IMR-90 (cell line): ENCODE results near the gene LRRC8E. TPM values are rescaled to one million over a fixed set of nuclear protein-coding genes. Genes with fewer than 3 reads are reported as not detected.
A peak's percentile ranks its signal among the peaks of the same experiment; 100 is the strongest.

Experiments used
- ATAC-seq: fragments of 200-7000 bp; cut with Tn5 transposase; 2 replicates; pipeline ENCODE4 v1.9.1; 2020; ENCODE audit warnings: low read depth, mild to moderate bottlenecking, moderate library complexity
- BruUV-seq: library from RNA; stranded (reverse); fragments of 400-500 nt; replicated peaks from 2 replicates; lab custom pipeline; 2021; lab: Mats Ljungman, UMichigan
- CTCF ChIA-PET: fragments of 300-600 bp; formaldehyde crosslinking; extraction: SDS; loops from one replicate; lab custom pipeline; 2021; ENCODE audit warnings: antibody characterized with exemption; lab: Yijun Ruan, JAX
- POLR2A ChIA-PET: fragments of 300-600 bp; sonication (Branson Sonifier 250); formaldehyde crosslinking; loops from one replicate; lab custom pipeline; 2022; ENCODE audit warnings: antibody characterized with exemption; ENCODE audit not compliant: unreplicated experiment; lab: Charles Lee
- DNase-seq: peaks from one replicate; pipeline ENCODE4 v3.0.0; 2013
- H2AFZ ChIP-seq: replicated peaks from 2 replicates; pipeline ENCODE3; 2013; ENCODE audit warnings: low read length, mild to moderate bottlenecking; ENCODE audit not compliant: poor library complexity
- H2AK5ac ChIP-seq: 2 replicates; pipeline ENCODE4 v1.6.1; 2013; ENCODE audit warnings: low read depth, low read length, inconsistent platforms
- H2AK9ac ChIP-seq: replicated peaks from 2 replicates; pipeline ENCODE3; 2013; ENCODE audit warnings: mild to moderate bottlenecking, low read depth, low read length, moderate library complexity; ENCODE audit not compliant: poor library complexity
- H2BK120ac ChIP-seq: 2 replicates; pipeline ENCODE4 v1.6.1; 2013; ENCODE audit warnings: low read depth, low read length, inconsistent platforms
- H2BK15ac ChIP-seq: 3 replicates; pipeline ENCODE4 v1.6.1; 2013; ENCODE audit warnings: low read depth, low read length, inconsistent platforms
- H2BK20ac ChIP-seq: 2 replicates; pipeline ENCODE4 v1.6.1; 2013; ENCODE audit warnings: low read depth, mild to moderate bottlenecking, inconsistent platforms, low read length, moderate library complexity
- H2BK5ac ChIP-seq: 2 replicates; pipeline ENCODE4 v1.6.1; 2013; ENCODE audit warnings: mild to moderate bottlenecking, low read depth, low read length, inconsistent platforms; ENCODE audit not compliant: poor library complexity, severe bottlenecking
- H3K14ac ChIP-seq: replicated peaks from 2 replicates; pipeline ENCODE4 v1.6.1; 2013; ENCODE audit warnings: low read depth, low read length, inconsistent platforms
- H3K18ac ChIP-seq: 2 replicates; pipeline ENCODE4 v1.6.1; 2013; ENCODE audit warnings: low read depth, low read length, control low read depth
- H3K23ac ChIP-seq: 2 replicates; pipeline ENCODE4 v1.6.1; 2013; ENCODE audit warnings: low read depth, low read length, inconsistent platforms
- H3K27ac ChIP-seq: 2 replicates; pipeline ENCODE4 v1.5.1; 2013; ENCODE audit warnings: mild to moderate bottlenecking, control low read depth, low read length; ENCODE audit not compliant: insufficient read depth
- H3K27me3 ChIP-seq: 2 replicates; pipeline ENCODE4 v1.6.1; 2013; ENCODE audit warnings: low read length; ENCODE audit not compliant: control insufficient read depth, insufficient read depth
- H3K36me3 ChIP-seq: 2 replicates; pipeline ENCODE4 v1.6.1; 2013; ENCODE audit warnings: low read length, mixed read lengths; ENCODE audit not compliant: control insufficient read depth, insufficient read depth
- H3K4ac ChIP-seq: 2 replicates; pipeline ENCODE4 v1.6.1; 2013; ENCODE audit warnings: low read depth, low read length, inconsistent platforms
- H3K4me1 ChIP-seq: 2 replicates; pipeline ENCODE4 v1.6.1; 2013; ENCODE audit warnings: low read length, mixed read lengths; ENCODE audit not compliant: control insufficient read depth, insufficient read depth
- H3K4me2 ChIP-seq: 2 replicates; pipeline ENCODE4 v1.6.1; 2013; ENCODE audit warnings: low read depth, mild to moderate bottlenecking, control low read depth, low read length, moderate library complexity
- H3K4me3 ChIP-seq: 2 replicates; pipeline ENCODE4 v1.5.1; 2013; ENCODE audit warnings: low read depth, mild to moderate bottlenecking, control low read depth, low read length, moderate library complexity; ENCODE audit not compliant: insufficient read depth
- H3K56ac ChIP-seq: 2 replicates; pipeline ENCODE4 v1.6.1; 2013; ENCODE audit warnings: low read length, inconsistent platforms; ENCODE audit not compliant: insufficient read depth; ENCODE audit errors: extremely low read depth
- H3K79me1 ChIP-seq, 2 experiments: 2 replicates each; pipeline ENCODE4 v1.6.1; 2013; ENCODE audit warnings: low read length in 2 of 2, inconsistent platforms in 1 of 2, low read depth in 1 of 2
- H3K9ac ChIP-seq: 2 replicates; pipeline ENCODE4 v1.6.1; 2013; ENCODE audit warnings: low read depth, low read length, control low read depth
- H3K9me1 ChIP-seq: 2 replicates; pipeline ENCODE4 v1.6.1; 2013; ENCODE audit warnings: low read length, inconsistent platforms; ENCODE audit not compliant: insufficient read depth
- H3K9me3 ChIP-seq: 2 replicates; pipeline ENCODE4 v1.6.1; 2013; ENCODE audit warnings: low read length; ENCODE audit not compliant: control insufficient read depth, insufficient read depth
- H4K20me1 ChIP-seq: 2 replicates; pipeline ENCODE4 v1.6.1; 2013; ENCODE audit warnings: low read length, inconsistent platforms; ENCODE audit not compliant: insufficient read depth
- H4K5ac ChIP-seq: 2 replicates; pipeline ENCODE4 v1.6.1; 2013; ENCODE audit warnings: mild to moderate bottlenecking, low read depth, low read length, control low read depth
- H4K8ac ChIP-seq, 2 experiments: 2 replicates each; pipeline ENCODE4 v1.6.1; 2013; ENCODE audit warnings: low read depth in 2 of 2, low read length in 2 of 2, control low read depth in 1 of 2, inconsistent platforms in 1 of 2
- H4K91ac ChIP-seq: 2 replicates; pipeline ENCODE4 v1.6.1; 2013; ENCODE audit warnings: low read depth, low read length, inconsistent platforms; ENCODE audit not compliant: insufficient read depth
- BHLHE40 ChIP-seq: fragments of 150-350 bp; IDR thresholded peaks from 2 replicates; pipeline ENCODE4 v1.6.1; 2016; ENCODE audit warnings: mild to moderate bottlenecking, low read depth, low read length
- CEBPB ChIP-seq: IDR thresholded peaks from 2 replicates; pipeline ENCODE4 v1.6.1; 2012; ENCODE audit warnings: low read depth, low read length, improper control_type of control experiment
- FOS ChIP-seq: fragments of 150-350 bp; IDR thresholded peaks from 2 replicates; pipeline ENCODE4 v1.6.1; 2016; ENCODE audit warnings: low read depth, low read length
- MXI1 ChIP-seq: IDR thresholded peaks from 2 replicates; pipeline ENCODE4 v1.6.1; 2012; ENCODE audit warnings: low read depth, mild to moderate bottlenecking, low read length, moderate library complexity, borderline replicate concordance
- NFE2L2 ChIP-seq: fragments of 150-350 bp; IDR thresholded peaks from 2 replicates; pipeline ENCODE4 v1.6.1; 2016; ENCODE audit warnings: low read depth, mild to moderate bottlenecking, low read length
- RAD21 ChIP-seq: IDR thresholded peaks from 2 replicates; pipeline ENCODE4 v1.6.1; 2012; ENCODE audit warnings: low read length, improper control_type of control experiment
- RCOR1 ChIP-seq: IDR thresholded peaks from 2 replicates; pipeline ENCODE4 v1.6.1; 2012; ENCODE audit warnings: mild to moderate bottlenecking, low read length, improper control_type of control experiment; ENCODE audit not compliant: insufficient replicate concordance
- RFX5 ChIP-seq: IDR thresholded peaks from 2 replicates; pipeline ENCODE4 v1.8.0; 2012; ENCODE audit warnings: low read depth, mild to moderate bottlenecking, low read length, moderate library complexity
- SMC3 ChIP-seq: fragments of 150-350 bp; IDR thresholded peaks from 2 replicates; pipeline ENCODE4 v1.6.1; 2016; ENCODE audit warnings: low read depth, mild to moderate bottlenecking, antibody characterized with exemption, low read length, moderate library complexity
- WGBS, 2 experiments: methylation state at CpG; one replicate each; pipeline versions ENCODE4 v1.1.5 to v1.1.7; 2013; ENCODE audit warnings: missing lambda C conversion rate in 2 of 2; ENCODE audit not compliant: insufficient read length in 1 of 2; ENCODE audit errors: extremely low coverage in 2 of 2; 5-methylcytosine and 5-hydroxymethylcytosine counted together
- dilution Hi-C: fragments of 300-500 bp; cut with HindIII; formaldehyde crosslinking; loops from one replicate; pipeline ENCODE4 v1.14.3; 2018; ENCODE audit warnings: low sequenced_read_pairs; ENCODE audit not compliant: unreplicated experiment
- in situ Hi-C: fragments of 300-500 bp; cut with MboI; formaldehyde crosslinking; loops from 3 replicates; pipeline ENCODE4 v1.14.3; 2019; ENCODE audit warnings: low sequenced_read_pairs, inconsistent platforms, mixed read lengths
- intact Hi-C: fragments of 100-400 bp; cut with micrococcal nuclease; formaldehyde crosslinking; loops from 2 replicates; pipeline ENCODE4 v1.10.0; 2022
- polyA plus RNA-seq, 3 experiments: library from polyadenylated mRNA; depleted of rRNA; stranded (reverse); fragments of >200 nt; gene quantifications; 2 replicates each; pipeline ENCODE4 v1.2.3, GENCODE V29; 2012; ENCODE audit warnings: low replicate concordance in 1 of 3
- total RNA-seq: library from RNA; depleted of rRNA; stranded (reverse); fragments of >200 nt; gene quantifications from 2 replicates; pipeline ENCODE4 v1.2.3, GENCODE V29; 2012

LRRC8E gene
- total and polyA plus RNA-seq, 2 of the 4 experiments (the other 2 are of a cell fraction) = 6.4 to 7.2 TPM

- no peaks in the 10 kb centered on the region for H4K20me1 ChIP-seq
- peak overlapping the region; percentile 76 to 86 for H4K8ac ChIP-seq
- H3K4ac ChIP-seq = peak overlapping the region; percentile 88
- peaks cover 11 to 40% of the 10 kb centered on the region in 2 experiments; a peak in 3 of 4 replicates for H3K79me1 ChIP-seq
- CTCF ChIA-PET = interaction anchor here (0.6 to 1.9 kb wide), 5 partner anchors 12 to 309 kb away, joined by 3 to 6 read pairs (median 5); no protein-coding TSS in a partner anchor
- no peaks in the 10 kb centered on the region for H3K27me3 ChIP-seq
- peak overlapping the region; percentile 80 for H3K27ac ChIP-seq
- TF ChIP-seq BHLHE40 (no peak), RFX5 (no peak), NFE2L2 (no peak), FOS (no peak), RAD21 (no peak), RCOR1 (no peak), CEBPB (no peak), SMC3 (no peak), MXI1 (no peak)
- peaks cover 14% of the 10 kb centered on the region for H3K36me3 ChIP-seq
- peak overlapping the region; percentile 65 for H2AK5ac ChIP-seq
- BruUV-seq = no TSS peak
- peak overlapping the region; percentile 96 for H3K14ac ChIP-seq
- dilution Hi-C loops (no loop called here), intact Hi-C loops (loop anchor here (2.0 kb wide), 1 partner anchor 60 kb away; no protein-coding TSS in a partner anchor), in situ Hi-C loops (loop anchor here (5.0 kb wide), 1 partner anchor 309 kb away; no protein-coding TSS in a partner anchor)
- peak overlapping the region; percentile 79 for H3K4me2 ChIP-seq
- peak overlapping the region; percentile 89 for H3K56ac ChIP-seq
- ATAC-seq (peak; percentile 23; the same call in 1 of the 2 replicates), DNase-seq (no peak)
- H3K9ac ChIP-seq = peak overlapping the region; percentile 95
- H3K9me1 ChIP-seq = peaks cover 4% of the 10 kb centered on the region; the same call in 1 of the 2 replicates
- H2AFZ ChIP-seq = peak overlapping the region; percentile 97
- no peak overlapping the region for H2BK15ac ChIP-seq
- peak overlapping the region; percentile 27 for H4K5ac ChIP-seq
- H2BK120ac ChIP-seq = peak overlapping the region; percentile 13; the same call in 1 of the 2 replicates
- 0% methylated on average over 10 of the region's 33 CpGs; no CpG with 5 or more reads in 1 of the 2 experiments for WGBS, 2 experiments
- peak overlapping the region; percentile 28 for H2BK5ac ChIP-seq
- peak overlapping the region; percentile 0; the same call in 1 of the 2 replicates for H3K18ac ChIP-seq
- peak overlapping the region; percentile 77 for H4K91ac ChIP-seq
- H3K4me1 ChIP-seq = no peaks in the 10 kb centered on the region
- no peak overlapping the region for H2BK20ac ChIP-seq
- H3K23ac ChIP-seq = peak overlapping the region; percentile 91
- POLR2A ChIA-PET = no interaction called here
- H3K4me3 ChIP-seq = peak overlapping the region; percentile 61
- peak overlapping the region; percentile 94 for H2AK9ac ChIP-seq
- H3K9me3 ChIP-seq = no peaks in the 10 kb centered on the region
Observed at GRCh38 chr19:7942981-7943443, 54.7 kb downstream of the LRRC8E start.
